Islet of Langerhans (tissue), 1 donor: ENCODE results near the gene PRM2.
"Not testable (repeated sequence)": the region's sequence is repeated elsewhere in the genome, so short reads cannot be mapped to it uniquely, and the experiment has no call there.

Source experiments
- FAIRE-seq: peaks from one replicate; lab custom pipeline; 2011; peaks lifted over from hg19 to GRCh38; lab: Jason Lieb, UNC

PRM2 gene

DNA sequence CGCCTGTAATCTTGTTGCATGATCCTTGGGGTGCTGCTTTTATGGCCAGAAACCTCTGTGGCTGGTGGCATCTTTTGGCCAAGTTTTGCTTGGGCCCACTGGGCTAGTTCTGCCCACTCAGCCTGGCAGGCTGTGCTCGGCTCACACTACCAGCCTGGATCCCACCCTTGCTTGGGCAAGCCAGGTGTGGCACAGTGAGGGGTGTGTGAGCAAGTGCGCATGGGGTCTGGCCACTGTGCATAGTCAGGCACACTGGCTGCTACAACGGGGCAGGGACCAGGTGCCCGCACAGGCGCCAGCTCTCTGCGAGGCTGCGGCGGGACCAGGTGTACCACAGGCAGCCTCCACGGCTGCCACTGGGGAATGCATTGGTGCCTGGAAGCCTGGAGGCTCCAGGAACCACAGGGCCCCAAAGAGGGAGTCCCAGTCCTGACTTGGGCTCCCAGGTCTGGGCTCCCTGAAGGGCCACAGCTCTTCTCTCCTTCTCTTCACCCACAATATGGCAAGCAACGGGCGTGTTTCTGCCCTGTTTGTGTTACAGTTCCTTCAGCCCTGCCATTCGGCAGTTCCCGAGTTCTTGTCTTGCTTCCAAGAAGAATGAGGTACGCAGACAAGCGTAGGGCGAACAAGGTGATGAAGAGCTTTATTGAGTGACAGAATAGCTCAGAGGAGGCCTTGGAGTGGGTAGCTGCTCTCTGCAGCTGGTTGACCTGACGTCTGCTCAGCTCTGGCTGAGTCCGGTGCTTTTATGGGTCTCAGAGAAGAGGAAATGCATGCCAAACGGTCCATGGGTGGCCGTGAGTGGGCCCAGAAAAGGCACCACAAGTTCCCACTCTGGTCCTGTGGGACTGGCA is 31.6 kb upstream of the PRM2 start:
- no peak for FAIRE-seq

DNA sequence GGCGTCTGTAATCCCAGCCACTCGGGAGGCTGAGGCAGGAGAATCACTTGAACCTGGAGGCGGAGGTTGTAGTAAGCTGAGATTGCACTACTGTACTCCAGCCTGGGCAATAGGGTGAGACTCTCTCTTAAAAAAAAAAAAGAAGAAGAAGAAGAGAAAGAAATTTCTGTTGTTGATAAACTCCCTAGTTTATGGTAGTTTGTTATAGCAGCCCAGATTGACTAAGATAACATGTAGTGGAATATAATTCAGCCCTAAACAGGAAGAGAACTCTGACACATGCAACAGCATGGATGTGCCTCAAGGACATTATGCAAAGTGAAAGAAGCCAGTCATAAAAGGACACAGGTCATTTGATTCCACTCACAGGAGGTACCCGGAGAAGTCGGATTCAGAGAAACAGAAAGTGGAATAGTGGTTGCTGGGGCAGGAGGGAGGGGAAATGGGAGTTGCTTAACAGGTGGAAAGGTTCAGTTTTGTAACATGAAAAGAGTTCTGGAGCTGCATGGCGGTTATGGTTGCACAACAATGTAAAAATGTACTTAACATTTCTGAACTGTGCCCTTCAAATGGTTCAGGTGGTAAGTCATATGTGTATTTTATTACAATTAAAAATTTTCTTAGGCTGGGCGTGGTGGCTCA is 30.8 kb upstream of the PRM2 start:
- FAIRE-seq, result no peak

DNA sequence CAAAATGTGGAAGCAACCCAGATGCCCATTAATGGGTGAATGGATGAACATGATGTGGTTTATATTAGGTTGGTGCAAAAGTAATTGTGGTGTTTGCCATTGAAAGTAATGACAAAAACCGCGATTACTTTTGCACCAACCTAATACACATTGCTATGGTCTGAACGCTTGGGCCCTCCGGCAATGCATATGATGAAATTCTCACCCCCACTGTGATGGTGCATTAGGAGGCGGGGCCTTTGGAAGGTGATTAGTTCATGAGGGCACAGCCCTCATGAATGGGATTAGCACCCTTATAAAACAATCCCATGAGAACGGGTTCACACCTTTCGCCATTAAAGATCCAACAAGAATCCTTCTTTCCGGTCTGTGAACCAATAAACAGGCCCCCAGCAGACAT is 30.1 kb upstream of the PRM2 start:
- FAIRE-seq, result no peak

DNA sequence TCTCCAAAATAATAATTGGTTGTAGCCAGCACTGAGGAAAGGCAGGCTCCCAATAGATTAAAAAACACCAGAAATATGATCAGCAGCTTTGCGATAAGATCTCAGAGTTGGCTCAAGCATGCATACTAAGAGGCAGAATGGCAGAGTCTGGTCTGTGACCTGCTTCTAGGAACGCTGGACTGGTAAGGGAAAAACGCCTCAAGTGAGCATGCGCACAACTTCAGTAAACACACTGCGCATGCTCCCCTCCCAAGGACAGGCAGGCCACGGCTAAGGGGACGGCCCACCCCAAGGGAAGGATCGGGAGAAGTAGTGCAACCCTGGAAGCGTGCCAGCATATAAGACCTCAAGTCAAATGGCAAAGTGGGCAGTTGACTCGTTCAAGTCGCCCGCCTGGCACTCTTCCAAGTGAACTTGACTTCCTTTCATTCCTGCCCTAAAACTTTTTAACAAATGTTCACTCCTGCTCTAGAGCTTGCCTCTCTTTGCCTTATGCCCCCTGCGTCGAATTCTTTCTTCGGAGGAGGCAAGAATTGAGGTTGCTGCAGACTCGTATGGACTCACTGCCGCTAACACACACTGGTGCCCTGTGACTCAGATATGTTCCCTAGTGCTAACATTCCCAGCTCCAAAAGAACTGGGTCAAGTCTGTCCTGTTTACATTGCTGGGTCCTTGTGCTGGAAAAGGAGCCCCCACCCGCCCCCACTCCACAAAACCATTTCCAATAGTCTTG is 27.3 kb upstream of the PRM2 start:
- FAIRE-seq, result no peak

DNA sequence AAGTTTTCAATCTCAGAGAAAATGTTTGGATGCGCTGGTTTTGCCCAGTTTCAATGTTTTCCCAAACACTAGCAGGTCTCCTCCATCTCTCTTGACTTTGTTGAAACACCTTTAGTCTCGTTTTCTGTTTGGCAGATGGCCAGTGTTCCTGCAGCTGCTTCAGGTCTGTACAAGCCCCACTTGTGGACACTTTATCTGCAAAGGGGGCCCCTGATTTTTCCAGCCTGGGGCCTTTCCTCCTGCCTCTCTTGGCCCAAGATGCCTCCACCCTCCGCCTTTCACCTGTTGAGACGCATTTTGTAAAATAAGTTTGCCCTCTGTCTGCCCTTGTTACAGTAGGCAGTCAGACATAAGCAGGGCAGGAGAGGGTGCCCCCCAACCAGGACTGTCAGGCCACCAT is 26.7 kb upstream of the PRM2 start:
- no peak for FAIRE-seq

DNA sequence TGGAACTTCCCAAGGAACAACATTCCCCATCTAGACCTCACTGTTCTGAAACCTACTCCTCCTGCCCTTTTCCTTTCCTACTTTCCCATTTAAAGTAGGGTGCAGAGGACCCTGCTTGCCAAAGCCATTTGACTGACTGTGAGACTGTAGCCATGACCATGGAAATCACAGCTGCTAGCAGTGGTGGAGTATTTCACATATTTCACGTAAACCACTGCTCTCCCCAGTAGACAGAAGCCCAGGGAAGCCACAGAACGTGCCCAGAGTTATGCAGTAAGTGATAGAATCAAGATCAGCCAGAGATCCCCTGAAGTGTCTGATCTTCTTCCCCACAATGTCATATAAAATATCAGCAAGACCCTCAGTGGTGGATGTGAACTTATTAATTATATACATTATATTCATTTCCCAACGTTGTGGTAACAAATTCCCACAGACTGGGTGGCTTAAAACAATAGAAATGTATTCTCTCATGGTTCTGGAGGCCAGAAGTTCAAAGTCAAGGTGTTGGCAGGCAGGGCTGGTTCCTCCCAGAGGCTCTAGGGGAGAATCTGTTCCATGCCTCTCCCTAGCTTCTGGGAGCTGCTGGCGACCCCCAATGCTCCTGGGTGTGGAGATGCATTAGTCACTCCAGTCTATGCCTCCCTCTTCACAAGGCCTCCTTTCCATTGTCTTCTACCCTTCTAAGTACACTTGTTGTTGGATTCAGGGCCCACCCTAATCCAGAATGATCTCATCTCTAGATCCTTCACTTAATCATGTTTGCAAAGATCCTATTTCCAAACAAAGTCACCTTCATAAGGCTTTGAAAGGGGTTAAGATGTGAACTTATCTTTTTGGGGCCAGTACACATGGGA is 25.6 kb upstream of the PRM2 start:
- FAIRE-seq, result no peak

DNA sequence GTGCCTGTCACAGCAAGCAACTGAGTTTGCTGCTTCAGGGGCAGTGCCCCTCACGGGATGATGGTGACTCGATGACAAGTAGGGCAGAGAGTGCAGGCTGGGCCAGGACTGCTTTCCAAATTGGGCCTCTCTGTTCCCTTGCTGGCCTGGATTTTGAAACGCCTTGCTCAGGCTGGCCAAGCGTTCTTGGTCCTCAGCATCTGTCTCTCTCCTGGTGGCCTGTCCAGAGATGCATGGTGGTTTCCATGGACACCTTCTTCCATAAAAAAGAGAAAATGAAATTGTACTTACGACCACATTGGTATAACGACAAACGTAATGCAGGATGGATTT is 24.2 kb upstream of the PRM2 start:
- FAIRE-seq, result no peak

DNA sequence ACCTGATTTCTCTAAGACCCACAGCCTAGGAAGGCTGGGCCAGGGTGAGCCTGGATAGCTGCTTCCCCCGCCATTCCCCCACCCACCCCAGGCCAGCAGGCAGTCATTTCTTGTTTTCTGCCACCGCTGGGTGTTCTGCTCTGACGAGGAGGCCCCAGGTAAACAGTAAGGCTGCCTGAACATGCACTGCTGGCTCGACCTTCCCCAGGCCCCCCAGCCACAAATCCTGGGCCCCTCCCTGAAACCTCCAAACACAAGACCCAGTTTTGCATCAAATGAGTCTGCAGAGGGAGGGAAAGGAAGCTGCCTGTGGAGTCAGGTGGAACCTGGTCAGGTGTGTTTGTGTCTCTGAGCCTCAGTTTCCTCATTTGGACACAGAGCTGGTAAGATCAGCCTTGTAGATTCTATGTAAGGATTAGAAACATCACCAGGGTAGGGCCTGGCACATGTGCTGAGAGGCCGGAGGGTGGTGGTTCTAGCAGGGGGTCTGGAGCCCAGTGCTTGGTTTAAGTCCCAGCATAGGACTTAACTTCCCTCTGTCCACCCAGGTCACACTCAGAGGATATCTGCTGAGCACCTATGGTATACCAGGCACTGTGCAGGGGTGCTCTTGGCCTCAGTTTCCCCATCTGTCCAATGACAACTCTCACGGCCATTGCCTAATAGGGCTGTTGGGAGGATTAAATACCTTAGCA is 23.7 kb upstream of the PRM2 start:
- FAIRE-seq, result no peak

DNA sequence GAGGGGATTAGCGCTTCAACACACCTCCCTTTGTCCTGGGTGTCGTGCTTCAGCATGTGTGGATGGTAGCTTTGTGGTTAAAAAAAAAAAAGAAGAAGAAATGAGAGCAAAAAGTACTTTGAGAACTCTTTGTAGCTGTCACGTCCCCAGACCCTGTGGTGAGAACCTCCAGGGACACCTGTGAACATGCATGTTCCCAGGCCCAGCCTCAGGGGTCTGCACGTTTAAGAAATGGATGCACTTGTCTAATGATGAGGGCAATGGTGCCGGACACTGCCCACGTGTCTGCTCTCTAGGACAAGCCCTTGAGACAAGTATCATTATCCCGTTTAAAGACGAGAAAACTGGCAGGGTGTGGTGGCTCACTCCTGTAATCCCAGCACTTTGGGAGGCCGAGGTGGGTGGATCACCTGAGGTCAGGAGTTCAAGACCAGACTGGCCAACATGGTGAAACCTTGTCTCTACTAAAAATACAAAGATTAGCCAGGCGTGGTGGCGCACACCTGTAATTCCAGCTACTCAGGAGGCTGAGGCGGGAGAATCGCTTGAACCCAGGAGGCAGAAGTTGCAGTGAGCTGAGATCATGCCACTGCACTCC is 22.8 kb upstream of the PRM2 start:
- FAIRE-seq, result not testable (repeated sequence)

DNA sequence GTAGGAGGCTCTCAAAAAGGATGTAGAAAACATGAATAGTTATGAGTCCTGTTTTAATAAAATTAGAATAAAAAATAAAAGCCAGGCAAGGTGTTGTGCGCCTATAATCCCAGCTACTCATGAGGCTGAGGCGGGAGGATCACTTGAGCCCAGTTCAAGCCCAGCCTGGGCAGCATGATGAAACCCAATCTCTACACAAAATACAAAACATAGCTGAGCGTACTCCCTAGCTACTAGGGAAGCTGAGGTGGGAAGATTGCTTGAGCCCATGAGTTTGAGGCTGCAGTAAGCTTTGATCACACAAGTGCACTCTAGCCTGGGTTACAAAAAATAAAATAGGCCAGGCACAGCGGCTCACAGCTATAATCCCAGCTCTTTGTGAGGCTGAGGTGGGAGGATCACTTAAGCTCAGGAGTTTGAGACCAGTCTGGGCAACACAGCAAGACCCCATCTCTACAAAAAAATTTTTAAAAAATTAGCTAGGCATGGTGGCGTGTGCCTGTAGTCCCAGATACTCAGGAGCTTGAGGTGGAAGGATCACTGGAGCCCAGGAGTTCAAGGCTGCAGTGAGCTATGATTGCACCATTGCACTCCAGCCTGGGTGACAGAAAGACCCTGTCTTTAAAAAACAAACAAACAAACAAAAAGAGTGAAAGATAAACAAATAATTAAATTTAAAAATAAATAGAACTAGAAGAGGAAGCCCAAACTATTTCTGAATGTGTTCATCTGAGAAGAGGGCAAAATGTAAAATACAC is 22.0 kb upstream of the PRM2 start:
- no peak for FAIRE-seq

DNA sequence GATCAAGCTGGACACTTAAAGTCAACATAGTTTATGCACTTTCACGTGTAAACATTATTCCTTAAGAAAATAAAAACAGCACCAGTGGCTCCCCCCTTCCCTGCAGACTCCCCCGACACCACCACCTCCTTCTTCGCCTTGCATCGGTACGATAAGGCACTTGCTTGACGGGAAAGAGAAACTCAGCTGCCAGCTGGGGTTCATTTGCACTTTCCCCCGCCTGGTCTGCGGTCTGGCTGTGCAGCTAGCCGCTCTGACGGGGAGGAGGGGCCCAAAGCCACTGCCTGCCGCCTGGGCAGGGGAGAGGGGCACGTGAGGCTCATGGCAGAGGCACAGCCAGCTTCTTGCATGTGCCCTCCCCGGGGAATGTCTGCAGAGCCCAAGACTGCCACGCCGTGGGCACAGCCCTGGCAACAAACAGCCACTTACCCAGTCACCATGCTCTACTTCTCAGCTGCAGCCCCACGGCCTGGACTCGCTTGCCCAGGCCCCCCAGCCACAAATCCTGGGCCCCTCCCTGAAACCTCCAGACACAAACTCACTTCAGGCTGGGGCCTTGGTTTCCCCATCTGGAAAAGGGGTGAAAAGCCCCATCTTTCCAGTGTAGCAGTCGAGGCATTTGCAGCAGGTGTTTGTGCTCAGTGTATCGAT is 21.3 kb upstream of the PRM2 start:
- no peak for FAIRE-seq

DNA sequence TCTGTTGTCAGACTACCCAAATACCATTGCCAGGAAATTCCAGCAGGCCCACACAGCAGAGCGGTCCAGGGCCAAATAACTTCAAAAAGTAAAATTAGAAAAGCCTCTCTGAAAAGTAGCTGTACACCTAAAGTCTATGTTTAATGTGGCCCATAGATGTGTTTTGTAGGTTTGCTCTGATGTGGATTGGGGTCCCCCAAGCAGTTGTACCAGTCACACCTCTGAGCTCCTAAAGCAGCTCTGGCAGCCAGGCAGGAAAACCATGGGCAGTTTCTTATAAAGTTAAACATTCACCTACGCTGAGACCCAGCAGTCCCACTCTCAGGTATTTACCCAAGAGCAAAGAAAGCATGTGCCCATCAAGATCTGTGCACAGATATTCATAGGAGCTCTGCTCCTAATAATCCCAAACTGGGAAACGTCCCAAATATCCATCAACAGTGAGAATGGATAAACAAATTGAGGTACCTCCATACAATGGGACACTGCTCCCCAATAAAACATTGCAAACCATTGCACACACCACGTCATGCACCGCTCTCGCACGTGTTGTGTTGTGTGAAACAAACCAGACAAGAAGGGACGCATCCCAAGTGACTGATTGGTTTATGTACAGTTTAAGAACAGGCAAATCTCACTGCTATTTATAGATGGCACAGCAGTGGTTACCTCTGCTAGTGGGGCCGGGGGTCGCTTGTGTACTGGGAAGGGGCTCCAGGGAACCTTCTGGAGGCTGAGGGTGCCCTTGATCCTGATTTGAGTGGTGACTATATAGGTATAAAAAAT is 20.6 kb upstream of the PRM2 start:
- no peak for FAIRE-seq

DNA sequence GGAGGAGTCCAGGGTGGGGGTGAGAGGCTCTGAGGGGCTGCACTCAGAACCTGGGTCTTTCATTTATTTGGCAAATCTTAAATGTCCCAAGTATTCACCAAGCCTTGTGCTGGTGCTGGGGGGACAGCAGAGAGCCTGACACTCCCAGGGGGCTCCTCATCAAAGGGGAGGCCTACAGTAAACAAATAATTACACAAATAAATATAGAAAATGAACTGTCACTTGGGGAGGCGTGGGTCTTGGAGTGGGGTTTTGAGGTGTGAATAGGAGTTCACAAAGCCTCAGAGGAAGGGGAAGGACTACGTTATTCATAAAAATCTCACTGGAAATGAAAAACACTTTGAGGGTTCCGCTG is 20.0 kb upstream of the PRM2 start:
- FAIRE-seq, result no peak

DNA sequence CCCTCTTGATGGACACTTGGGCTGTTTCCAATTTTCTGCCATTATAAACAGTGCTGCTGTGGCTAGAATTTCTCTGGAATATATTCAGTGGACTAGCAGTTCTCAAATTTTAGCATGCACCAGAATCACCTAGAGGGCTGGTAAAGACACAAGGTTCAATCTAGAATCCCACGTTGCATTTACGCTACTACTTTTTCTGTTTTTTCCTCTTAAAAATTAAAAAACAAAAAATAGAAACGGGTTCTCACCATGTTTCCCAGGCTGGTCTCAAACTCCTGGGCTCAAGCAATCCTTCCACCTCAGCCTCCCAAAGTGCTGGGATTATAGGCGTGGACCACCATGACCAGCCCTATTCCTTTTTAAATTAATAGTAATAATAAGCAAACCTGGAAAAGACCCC is 19.4 kb upstream of the PRM2 start:
- FAIRE-seq, result no peak

DNA sequence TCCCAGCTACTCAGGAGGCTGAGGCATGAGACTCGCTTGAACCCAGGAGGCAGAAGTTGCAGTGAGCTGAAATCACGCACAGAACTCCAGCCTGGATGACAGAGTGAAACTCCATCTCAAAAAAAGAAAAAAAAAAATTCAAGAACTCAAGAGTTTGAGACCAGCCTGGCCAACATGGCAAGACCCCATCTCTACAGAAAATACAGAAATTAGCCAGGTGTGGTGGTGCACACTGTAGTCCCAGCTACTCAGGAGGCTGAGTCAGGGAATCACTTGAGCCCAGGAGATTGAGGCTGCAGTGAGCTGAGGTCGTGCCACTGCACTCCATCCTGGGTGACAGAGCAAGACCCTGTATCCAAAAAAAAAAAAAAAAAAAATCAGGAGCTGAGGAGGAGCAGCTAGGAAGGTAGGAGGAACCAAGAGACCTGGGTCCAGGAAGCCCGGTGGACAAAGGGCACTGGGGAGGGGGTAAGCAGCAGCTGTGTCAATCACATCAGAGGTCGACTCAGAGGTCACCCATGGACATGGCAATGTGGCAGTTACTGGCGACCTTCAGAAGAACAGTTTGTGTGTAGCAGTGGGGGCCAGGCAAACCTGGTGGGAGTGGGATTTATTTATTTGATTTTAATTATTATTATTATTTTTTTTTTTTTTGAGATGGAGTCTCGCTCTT is 15.9 kb upstream of the PRM2 start:
- no peak for FAIRE-seq

DNA sequence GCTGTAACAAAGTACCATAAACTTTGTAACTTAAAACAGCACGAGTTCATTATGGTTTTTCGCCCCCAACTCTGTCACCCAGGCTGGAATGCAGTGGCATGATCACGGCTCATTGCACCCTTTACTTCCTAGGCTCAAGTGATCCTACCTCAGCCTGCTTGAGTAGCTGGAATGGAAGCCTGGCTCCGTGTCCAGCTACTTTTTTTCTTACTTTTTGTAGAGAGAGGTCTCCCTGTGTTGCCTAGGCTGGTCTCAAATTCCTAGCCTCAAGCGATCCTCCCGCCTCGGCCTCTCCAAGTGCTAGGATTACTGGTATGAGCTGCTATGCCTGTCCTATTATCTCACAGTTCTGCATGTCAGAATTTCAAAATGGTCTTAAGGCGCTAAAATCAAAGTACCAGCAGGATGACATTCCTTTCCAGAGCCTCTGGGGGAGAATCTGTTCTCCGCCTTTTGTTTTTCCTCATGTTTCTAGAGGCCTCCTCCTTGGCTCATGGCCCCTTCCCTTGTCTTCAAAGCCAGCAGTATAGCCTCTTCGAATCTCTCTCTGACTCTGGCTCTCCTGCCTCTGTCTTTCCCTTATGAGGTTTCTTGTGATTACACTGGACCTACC is 14.9 kb upstream of the PRM2 start:
- no peak for FAIRE-seq

DNA sequence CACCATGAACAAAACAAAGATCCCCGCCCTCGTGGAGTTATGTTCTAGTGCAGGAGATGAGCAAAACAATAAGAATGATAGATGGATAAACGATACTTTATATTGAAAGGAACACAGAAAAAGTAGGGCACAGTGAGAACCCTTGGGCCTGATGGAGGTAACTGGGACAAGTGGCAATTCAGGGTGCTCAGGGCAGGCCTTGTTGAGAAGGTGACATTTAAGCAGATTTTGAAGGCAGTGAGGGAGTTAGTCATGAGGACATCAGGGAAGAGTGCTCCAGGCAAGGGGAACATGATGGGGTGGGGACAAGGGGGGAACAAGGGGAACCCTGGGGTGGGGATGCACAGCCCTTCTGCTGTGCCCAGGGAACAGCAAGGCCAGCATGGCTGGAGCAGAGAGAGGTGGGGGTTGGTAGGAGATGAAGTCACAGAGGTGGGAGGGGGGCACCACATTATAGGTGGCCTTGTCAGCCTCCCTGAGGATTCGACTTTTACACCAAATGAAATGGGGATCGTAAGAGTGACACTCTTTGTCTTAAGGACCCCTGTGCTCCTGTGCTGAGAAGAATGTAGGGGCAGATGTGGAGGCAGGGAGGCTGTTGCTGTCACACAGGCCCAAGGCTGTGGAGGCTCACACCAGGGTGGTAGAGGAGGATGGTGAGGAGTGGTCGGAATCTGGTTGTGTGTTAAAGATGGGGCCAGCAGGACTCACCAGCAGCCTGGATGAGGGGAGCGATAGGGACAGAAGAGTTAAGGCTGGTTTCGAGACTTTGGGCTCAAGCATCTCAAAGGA is 14.0 kb upstream of the PRM2 start:
- FAIRE-seq, result no peak

DNA sequence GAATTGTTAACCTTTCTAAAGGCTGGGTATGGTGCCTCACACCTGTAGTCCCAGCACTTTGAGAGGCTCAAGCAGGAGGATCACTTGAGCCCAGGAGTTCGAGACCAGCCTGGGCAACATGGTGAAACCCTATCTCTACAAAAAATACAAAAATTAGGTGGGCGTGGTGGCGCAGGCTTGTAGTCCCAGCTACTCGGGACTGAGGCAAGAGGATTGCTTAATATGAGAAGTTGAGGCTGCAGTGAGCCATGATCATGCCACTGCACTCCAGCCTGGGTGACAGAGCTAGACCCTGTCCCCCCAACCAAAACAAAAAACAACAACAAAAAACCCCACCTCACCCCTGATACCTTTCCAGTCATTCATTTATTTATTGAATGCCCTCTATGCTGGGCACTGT is 13.4 kb upstream of the PRM2 start:
- not testable (repeated sequence) for FAIRE-seq
